Stomach (tissue), 9 donors: ENCODE measurements around the gene HSPA4L. TPM values are rescaled to one million over a fixed set of nuclear protein-coding genes. Genes with fewer than 3 reads are reported as not detected.

ENCODE experiments used
- DNase-seq, 2 donors: peaks; one replicate each; pipeline versions ENCODE4 v3.0.0 to v3.0.0-alpha.2; 2013 to 2019
- H3K27ac ChIP-seq, 5 donors: fragments of 200-600 bp in 4 of 5; sonication (generic) in 4 of 5; one replicate each; pipeline ENCODE4 v1.5.1; 2013 to 2019; ENCODE audit warnings: mild to moderate bottlenecking in 1 of 5, moderate library complexity in 1 of 5
- H3K27me3 ChIP-seq, 3 donors: fragments of 200-600 bp; sonication (generic); one replicate each; pipeline ENCODE4 v1.5.1; 2017 to 2019; ENCODE audit warnings: mixed run types in 1 of 3
- H3K36me3 ChIP-seq, 4 donors: fragments of 200-600 bp; sonication (generic); 1 replicate in 3 of 4; 2 replicates in 1 of 4; pipeline ENCODE4 v1.5.1; 2016 to 2019
- H3K4me1 ChIP-seq, 4 donors: fragments of 200-600 bp; sonication (generic); one replicate each; pipeline ENCODE4 v1.5.1; 2016 to 2019
- H3K4me3 ChIP-seq, 4 donors: fragments of 200-600 bp; sonication (generic) in 3 of 4; one replicate each; pipeline ENCODE4 v1.5.1; 2016 to 2019; ENCODE audit warnings: mild to moderate bottlenecking in 1 of 4
- H3K9me3 ChIP-seq, 4 donors: fragments of 200-600 bp; sonication (generic); one replicate each; pipeline ENCODE4 v1.5.1; 2016 to 2019
- CTCF ChIP-seq, 7 experiments: fragments of 450-650 bp in 4 of 7; fragments of 200-600 bp in 3 of 7; sonication (generic) in 3 of 7; IDR thresholded peaks; one replicate each; pipeline ENCODE4 v1.5.1; 2016 to 2019; ENCODE audit warnings: antibody characterized with exemption in 7 of 7, control low read depth in 2 of 7, mild to moderate bottlenecking in 1 of 7
- EP300 ChIP-seq: sonication (generic); formaldehyde crosslinking; IDR thresholded peaks from one replicate; pipeline ENCODE4 v1.6.1; 2017; ENCODE audit warnings: antibody characterized with exemption
- POLR2A ChIP-seq, 4 donors: fragments of 450-650 bp; IDR thresholded peaks; one replicate each; pipeline ENCODE4 v1.6.1; 2016; ENCODE audit warnings: antibody characterized with exemption in 4 of 4, control low read depth in 2 of 4, mild to moderate bottlenecking in 1 of 4, moderate library complexity in 1 of 4
- POLR2AphosphoS5 ChIP-seq, 3 donors: sonication (generic); formaldehyde crosslinking; IDR thresholded peaks; one replicate each; pipeline ENCODE4 v1.6.1; 2016; ENCODE audit warnings: antibody characterized with exemption in 3 of 3
- WGBS, 5 donors: extraction: QIAGEN DNeasy Blood & Tissue Kit in 3 of 5; methylation state at CpG; one replicate each; pipeline versions ENCODE4 v1.1.5 to v1.1.7; 2013 to 2018; 5-methylcytosine and 5-hydroxymethylcytosine counted together
- intact Hi-C: fragments of 100-400 bp; cut with DNase I; formaldehyde crosslinking; loops from one replicate; pipeline ENCODE4 v1.15.1; 2023; ENCODE audit warnings: low total_unique reads
- polyA plus RNA-seq, 3 donors: library from polyadenylated mRNA; stranded (reverse); fragments of 200-250 nt; gene quantifications; one replicate each; pipeline ENCODE4 v1.2.3, GENCODE V29; 2013
- total RNA-seq, 5 donors: library from RNA; depleted of rRNA; stranded (reverse); fragments of >200 nt; gene quantifications; one replicate each; pipeline versions ENCODE4 v1.1.0 to v1.2.3, GENCODE V29; 2014 to 2016
- donor health status: healthy with polysubstance abuse.
- donor health status: Bipolar disorder and iron deficiency.
- donor health status: healthy.

Gene HSPA4L
- total and polyA plus RNA-seq, 8 donors = 0.56 to 17.0 (median 2.9) TPM

GRCh38 chr4:127875791-127876190, 93.7 kb downstream of the HSPA4L start:
- peaks cover 0 to 19% (median 7%) of the 10 kb centered on the region in 4 donors for H3K4me1 ChIP-seq
- intact Hi-C loops = no loop called here

GRCh38 chr4:127880763-127881562, 98.8 kb downstream of the HSPA4L start, which contains the start of gene PLK4:
Gene PLK4, plus strand, starts transcription at chr4:127880893. Its CDS starts 242 bp downstream, at chr4:127881135.
- Histone ChIP-seq H3K27me3 (no peaks in the 10 kb centered on the region), H3K9me3 (no peaks in the 10 kb centered on the region), H3K4me1 (peaks cover 4 to 26% (median 16%) of the 10 kb centered on the region in 4 donors), H3K27ac (peak within 1 kb of the TSS; percentile 58 to 88 (median 80)), H3K36me3 (peaks cover 0 to 6% (median 2%) of the 10 kb centered on the region in 4 donors), H3K4me3 (peak within 1 kb of the TSS; percentile 78 to 98 (median 92))
- TF ChIP-seq POLR2A (IDR thresholded peaks at IDR 0.05) = no peak
- peak in 2 of 3 donors; percentile 61 to 82 for TF ChIP-seq POLR2AphosphoS5 (IDR thresholded peaks at IDR 0.05)
- WGBS, 5 donors = 0 to 1% (median 0%) methylated on average over 47 to 70 of the region's 70 CpGs
- DNase-seq = peak; percentile 95 to 99
- intact Hi-C loops = no loop called here

More at GRCh38 chr4:127875791-127876190, 93.7 kb downstream of the HSPA4L start:
- Histone ChIP-seq H3K36me3 (peaks cover 0 to 3% (median 0%) of the 10 kb centered on the region in 4 donors), H3K9me3 (no peaks in the 10 kb centered on the region), H3K27ac (no peak overlapping the region), H3K27me3 (no peaks in the 10 kb centered on the region), H3K4me3 (no peak overlapping the region)
- no peak for TF ChIP-seq CTCF (IDR thresholded peaks at IDR 0.05)
- no peak for DNase-seq

DNA sequence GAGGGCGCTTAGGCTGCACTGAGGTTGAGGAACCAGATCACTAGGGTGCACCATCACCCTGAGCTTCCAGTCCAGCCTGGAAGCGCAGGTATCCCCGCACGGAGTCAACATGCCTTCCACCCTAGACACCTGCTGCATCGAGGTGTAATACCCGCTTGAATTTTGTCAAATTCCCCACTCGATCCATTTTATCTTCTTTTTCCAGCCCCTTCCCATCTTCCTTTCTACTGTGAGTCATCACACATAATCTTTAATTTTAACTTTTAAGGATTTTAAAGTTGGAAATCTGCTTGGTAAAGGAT, 99.4 kb downstream of the HSPA4L start:
- Histone ChIP-seq H3K36me3 (peaks cover 0 to 10% (median 5%) of the 10 kb centered on the region in 4 donors), H3K4me3 (peak overlapping the region; percentile 78 to 98 (median 92)), H3K27ac (peak overlapping the region in 3 of 5 donors; percentile 79 to 88 (median 80)), H3K4me1 (peaks cover 4 to 23% (median 16%) of the 10 kb centered on the region in 4 donors), H3K9me3 (no peaks in the 10 kb centered on the region), H3K27me3 (no peaks in the 10 kb centered on the region)
- intact Hi-C loops = no loop called here
- 1 to 3% (median 1%) methylated on average over 7 of the region's 7 CpGs for WGBS, 5 donors
- TF ChIP-seq CTCF (IDR thresholded peaks at IDR 0.05) = no peak
- no peak for DNase-seq

GRCh38 chr4:127888559-127888958, 106.4 kb downstream of the HSPA4L start:
- WGBS, 5 donors = 82 to 94% (median 87%) methylated on average over 1 of the region's 1 CpG
- no peak overlapping the region for H3K27ac ChIP-seq

More at GRCh38 chr4:127888559-127888958, 106.4 kb downstream of the HSPA4L start:
- Histone ChIP-seq H3K36me3 (peaks cover 0 to 15% (median 5%) of the 10 kb centered on the region in 4 donors), H3K4me1 (no peaks in the 10 kb centered on the region), H3K27me3 (no peaks in the 10 kb centered on the region), H3K4me3 (no peak overlapping the region), H3K9me3 (no peaks in the 10 kb centered on the region)
- intact Hi-C loops = no loop called here
- TF ChIP-seq EP300 = no peak
- TF ChIP-seq CTCF (IDR thresholded peaks at IDR 0.05) = no peak
- no peak for TF ChIP-seq POLR2AphosphoS5 (IDR thresholded peaks at IDR 0.05)
- no peak for TF ChIP-seq POLR2A (IDR thresholded peaks at IDR 0.05)
- DNase-seq = no peak
